ENCODE measurements around the gene TMEM100.
A peak's percentile ranks its signal among the peaks of the same experiment; 100 is the strongest.

The TMEM100 gene

DNA sequence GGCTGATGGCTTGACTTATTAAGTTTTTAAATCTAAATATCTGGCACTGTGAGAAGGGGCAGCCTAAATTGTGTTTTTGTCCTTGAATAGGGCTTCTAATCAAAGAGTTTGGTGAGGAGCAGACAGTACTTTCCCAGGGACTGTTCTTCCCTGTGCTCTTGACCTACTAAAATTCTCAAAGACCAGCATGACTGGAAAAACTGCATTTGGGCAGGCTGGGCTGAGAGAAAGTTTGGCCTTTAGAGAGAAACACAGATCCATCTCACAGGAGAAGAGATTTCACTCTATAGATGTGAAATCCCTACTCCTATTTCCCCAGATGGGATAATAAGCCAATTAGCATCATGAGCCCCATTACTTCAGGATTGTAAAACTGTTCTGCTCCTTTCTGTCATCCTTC, 35.5 kb upstream of the TMEM100 start:
- no peaks in the 10 kb centered on the region for H3K36me3 ChIP-seq (ENCODE audit: control insufficient read depth in 1 of 2, insufficient read depth in 2 of 2, low read length in 2 of 2)
- H3K27me3 ChIP-seq (ENCODE audit: low read depth, low read length) = no peaks in the 10 kb centered on the region
- peaks cover 10 to 41% of the 10 kb centered on the region in 2 donors for H3K4me1 ChIP-seq (ENCODE audit: control insufficient read depth in 1 of 2, insufficient read depth in 2 of 2, low read length in 2 of 2)
- H3K4me3 ChIP-seq (ENCODE audit: low read depth in 1 of 2, low read length in 2 of 2) = no peak overlapping the region
- no peaks in the 10 kb centered on the region for H3K9me3 ChIP-seq (ENCODE audit: control insufficient read depth in 1 of 2, low read length in 2 of 2)
- H3K27ac ChIP-seq (ENCODE audit: low read length) = no peak overlapping the region

DNA sequence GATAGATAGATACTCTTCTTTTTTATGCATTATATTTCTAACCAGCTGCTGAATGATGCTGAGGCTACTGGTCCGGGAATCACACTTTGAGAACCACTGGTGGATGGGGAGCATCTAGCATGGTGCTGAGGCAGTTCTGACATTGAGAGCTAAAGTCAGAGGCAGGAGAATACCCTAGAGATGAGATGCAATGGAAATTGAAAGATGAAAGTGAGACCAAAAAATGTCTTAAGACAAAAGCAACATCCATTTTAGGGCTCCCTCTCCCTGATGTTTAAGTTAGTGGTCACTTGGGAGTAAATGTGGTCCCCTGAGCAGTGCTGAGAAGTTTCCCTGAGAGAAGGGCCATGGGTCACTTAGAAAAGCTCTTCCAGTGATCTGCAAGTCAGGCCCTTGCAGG, 35.0 kb upstream of the TMEM100 start:
- Histone ChIP-seq H3K27me3 (ENCODE audit: low read depth, low read length) (no peaks in the 10 kb centered on the region), H3K9me3 (ENCODE audit: control insufficient read depth in 1 of 2, low read length in 2 of 2) (no peaks in the 10 kb centered on the region), H3K27ac (ENCODE audit: low read length) (no peak overlapping the region), H3K4me1 (ENCODE audit: control insufficient read depth in 1 of 2, insufficient read depth in 2 of 2, low read length in 2 of 2) (peaks cover 10 to 46% of the 10 kb centered on the region in 2 donors), H3K36me3 (ENCODE audit: control insufficient read depth in 1 of 2, insufficient read depth in 2 of 2, low read length in 2 of 2) (no peaks in the 10 kb centered on the region), H3K4me3 (ENCODE audit: low read depth in 1 of 2, low read length in 2 of 2) (no peak overlapping the region)

DNA sequence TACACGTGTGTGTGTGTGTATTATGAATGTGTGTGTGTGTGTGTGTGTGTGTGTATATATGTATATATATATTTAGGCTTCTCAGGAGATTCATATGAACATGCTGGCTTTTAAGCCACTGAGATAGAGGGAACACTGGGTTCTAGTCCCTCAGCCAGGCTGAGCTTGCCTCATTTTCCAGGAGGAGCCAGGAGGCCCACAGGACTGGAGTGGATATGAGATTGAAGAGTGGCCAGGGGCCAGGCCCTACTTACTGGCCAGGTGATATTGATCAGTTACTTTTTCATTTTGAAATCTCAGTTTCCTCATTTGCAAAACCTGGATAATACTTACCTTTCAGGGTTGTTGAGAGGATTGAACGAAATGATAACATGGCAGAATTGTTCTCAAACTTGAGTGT, 34.0 kb upstream of the TMEM100 start:
- Histone ChIP-seq H3K9me3 (ENCODE audit: control insufficient read depth in 1 of 2, low read length in 2 of 2) (no peaks in the 10 kb centered on the region), H3K4me3 (ENCODE audit: low read depth in 1 of 2, low read length in 2 of 2) (no peak overlapping the region), H3K36me3 (ENCODE audit: control insufficient read depth in 1 of 2, insufficient read depth in 2 of 2, low read length in 2 of 2) (no peaks in the 10 kb centered on the region), H3K4me1 (ENCODE audit: control insufficient read depth in 1 of 2, insufficient read depth in 2 of 2, low read length in 2 of 2) (peaks cover 10 to 56% of the 10 kb centered on the region in 2 donors), H3K27me3 (ENCODE audit: low read depth, low read length) (no peaks in the 10 kb centered on the region), H3K27ac (ENCODE audit: low read length) (no peak overlapping the region)

DNA sequence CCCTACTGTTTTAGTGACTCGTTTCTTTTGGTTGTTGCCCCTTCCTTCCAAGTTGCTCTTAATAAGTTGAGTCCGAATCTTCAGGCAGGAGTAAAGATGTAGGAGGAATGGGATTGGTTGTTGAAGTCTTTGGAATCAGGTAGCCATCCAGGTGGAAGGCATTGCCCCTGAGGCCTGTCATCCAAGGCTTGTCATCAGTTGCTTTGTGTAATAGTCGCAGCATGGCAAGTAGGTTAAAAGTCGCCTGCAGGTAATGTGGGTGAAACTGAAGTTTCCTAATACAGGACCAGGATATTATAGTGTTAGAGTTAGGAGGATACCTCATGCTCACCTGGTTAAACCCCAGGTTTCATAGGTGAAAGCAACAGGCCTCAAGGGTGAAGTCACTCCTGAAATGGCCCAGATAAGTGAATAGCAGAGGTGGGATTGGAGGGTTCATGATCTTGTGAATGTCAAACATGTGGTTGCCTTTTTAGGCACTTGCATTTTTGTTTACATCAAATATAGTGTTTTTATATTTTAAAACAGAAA, 29.1 kb upstream of the TMEM100 start:
- Histone ChIP-seq H3K27me3 (ENCODE audit: low read depth, low read length) (no peaks in the 10 kb centered on the region), H3K4me1 (ENCODE audit: control insufficient read depth in 1 of 2, insufficient read depth in 2 of 2, low read length in 2 of 2) (peaks cover 0 to 27% of the 10 kb centered on the region in 2 donors), H3K4me3 (ENCODE audit: low read depth in 1 of 2, low read length in 2 of 2) (peak overlapping the region; percentile 77 to 85), H3K9me3 (ENCODE audit: control insufficient read depth in 1 of 2, low read length in 2 of 2) (no peaks in the 10 kb centered on the region), H3K27ac (ENCODE audit: low read length) (peak overlapping the region; percentile 25), H3K36me3 (ENCODE audit: control insufficient read depth in 1 of 2, insufficient read depth in 2 of 2, low read length in 2 of 2) (no peaks in the 10 kb centered on the region)

GRCh38 chr17:55750750-55751657, 28.3 kb upstream of the TMEM100 start, which contains the start of gene PCTP:
Gene PCTP, plus strand, starts transcription at chr17:55751051. Its CDS starts 53 bp downstream, at chr17:55751104.
- H3K4me3 ChIP-seq (ENCODE audit: low read depth in 1 of 2, low read length in 2 of 2) = peak within 1 kb of the TSS; percentile 77 to 85
- H3K27me3 ChIP-seq (ENCODE audit: low read depth, low read length) = no peaks in the 10 kb centered on the region
- H3K4me1 ChIP-seq (ENCODE audit: control insufficient read depth in 1 of 2, insufficient read depth in 2 of 2, low read length in 2 of 2) = peaks cover 0 to 25% of the 10 kb centered on the region in 2 donors

GRCh38 chr17:55749985-55750384, 27.3 kb upstream of the TMEM100 start:
- H3K36me3 ChIP-seq (ENCODE audit: control insufficient read depth in 1 of 2, insufficient read depth in 2 of 2, low read length in 2 of 2) = no peaks in the 10 kb centered on the region
- H3K9me3 ChIP-seq (ENCODE audit: control insufficient read depth in 1 of 2, low read length in 2 of 2) = no peaks in the 10 kb centered on the region
- H3K27me3 ChIP-seq (ENCODE audit: low read depth, low read length) = no peaks in the 10 kb centered on the region
- peaks cover 0 to 20% of the 10 kb centered on the region in 2 donors for H3K4me1 ChIP-seq (ENCODE audit: control insufficient read depth in 1 of 2, insufficient read depth in 2 of 2, low read length in 2 of 2)
- H3K4me3 ChIP-seq (ENCODE audit: low read depth in 1 of 2, low read length in 2 of 2) = no peak overlapping the region
- no peak overlapping the region for H3K27ac ChIP-seq (ENCODE audit: low read length)

More at GRCh38 chr17:55750750-55751657, 28.3 kb upstream of the TMEM100 start, which contains the start of gene PCTP:
- H3K36me3 ChIP-seq (ENCODE audit: control insufficient read depth in 1 of 2, insufficient read depth in 2 of 2, low read length in 2 of 2) = no peaks in the 10 kb centered on the region
- H3K27ac ChIP-seq (ENCODE audit: low read length) = peak within 1 kb of the TSS; percentile 25
- no peaks in the 10 kb centered on the region for H3K9me3 ChIP-seq (ENCODE audit: control insufficient read depth in 1 of 2, low read length in 2 of 2)

GRCh38 chr17:55748841-55749240, 26.2 kb upstream of the TMEM100 start:
- H3K36me3 ChIP-seq (ENCODE audit: control insufficient read depth in 1 of 2, insufficient read depth in 2 of 2, low read length in 2 of 2) = no peaks in the 10 kb centered on the region
- H3K9me3 ChIP-seq (ENCODE audit: control insufficient read depth in 1 of 2, low read length in 2 of 2) = no peaks in the 10 kb centered on the region
- no peaks in the 10 kb centered on the region for H3K27me3 ChIP-seq (ENCODE audit: low read depth, low read length)
- peaks cover 0 to 20% of the 10 kb centered on the region in 2 donors for H3K4me1 ChIP-seq (ENCODE audit: control insufficient read depth in 1 of 2, insufficient read depth in 2 of 2, low read length in 2 of 2)
- no peak overlapping the region for H3K27ac ChIP-seq (ENCODE audit: low read length)
- no peak overlapping the region for H3K4me3 ChIP-seq (ENCODE audit: low read depth in 1 of 2, low read length in 2 of 2)

DNA sequence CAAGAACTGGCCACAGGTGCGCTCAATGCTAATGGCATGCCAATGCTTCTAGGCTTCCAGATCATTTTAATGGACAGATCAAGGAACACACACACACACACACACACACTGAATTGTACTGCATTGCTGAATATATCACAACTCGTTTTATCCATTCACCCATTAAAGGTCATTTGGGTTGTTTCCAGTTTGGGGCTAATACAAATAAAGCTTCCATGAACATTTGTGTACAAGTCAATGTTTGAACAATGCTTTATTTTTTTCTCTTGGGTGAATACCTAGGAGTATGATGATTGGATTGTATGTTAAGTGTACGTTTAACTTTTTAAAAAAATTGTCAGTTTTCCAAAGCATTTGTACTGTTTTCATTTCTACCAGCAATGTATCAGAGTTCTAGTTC, 24.5 kb upstream of the TMEM100 start:
- Histone ChIP-seq H3K4me3 (ENCODE audit: low read depth in 1 of 2, low read length in 2 of 2) (no peak overlapping the region), H3K4me1 (ENCODE audit: control insufficient read depth in 1 of 2, insufficient read depth in 2 of 2, low read length in 2 of 2) (peaks cover 0 to 7% of the 10 kb centered on the region in 2 donors), H3K36me3 (ENCODE audit: control insufficient read depth in 1 of 2, insufficient read depth in 2 of 2, low read length in 2 of 2) (no peaks in the 10 kb centered on the region), H3K27me3 (ENCODE audit: low read depth, low read length) (no peaks in the 10 kb centered on the region), H3K27ac (ENCODE audit: low read length) (no peak overlapping the region), H3K9me3 (ENCODE audit: control insufficient read depth in 1 of 2, low read length in 2 of 2) (no peaks in the 10 kb centered on the region)

DNA sequence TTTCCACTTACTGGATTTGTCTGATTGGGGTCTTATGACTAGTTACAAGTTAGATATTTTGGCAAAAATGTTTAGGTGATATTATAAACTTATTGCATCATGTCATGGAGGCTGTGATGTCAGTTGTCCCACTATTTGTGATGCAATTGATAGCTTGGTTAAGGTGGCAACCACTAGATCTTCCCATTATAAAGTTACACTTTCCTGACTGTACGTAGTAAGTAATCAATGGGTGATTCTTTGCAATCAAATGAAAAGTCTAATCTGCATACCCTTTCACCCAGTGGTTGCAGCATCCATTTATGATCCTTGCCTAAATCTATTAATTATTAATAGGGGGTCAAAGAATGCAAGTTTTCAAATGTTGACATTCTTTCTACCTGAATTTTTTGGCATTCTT, 23.8 kb upstream of the TMEM100 start:
- Histone ChIP-seq H3K4me1 (ENCODE audit: control insufficient read depth in 1 of 2, insufficient read depth in 2 of 2, low read length in 2 of 2) (no peaks in the 10 kb centered on the region), H3K27me3 (ENCODE audit: low read depth, low read length) (no peaks in the 10 kb centered on the region), H3K9me3 (ENCODE audit: control insufficient read depth in 1 of 2, low read length in 2 of 2) (no peaks in the 10 kb centered on the region), H3K27ac (ENCODE audit: low read length) (no peak overlapping the region), H3K36me3 (ENCODE audit: control insufficient read depth in 1 of 2, insufficient read depth in 2 of 2, low read length in 2 of 2) (no peaks in the 10 kb centered on the region), H3K4me3 (ENCODE audit: low read depth in 1 of 2, low read length in 2 of 2) (no peak overlapping the region)

DNA sequence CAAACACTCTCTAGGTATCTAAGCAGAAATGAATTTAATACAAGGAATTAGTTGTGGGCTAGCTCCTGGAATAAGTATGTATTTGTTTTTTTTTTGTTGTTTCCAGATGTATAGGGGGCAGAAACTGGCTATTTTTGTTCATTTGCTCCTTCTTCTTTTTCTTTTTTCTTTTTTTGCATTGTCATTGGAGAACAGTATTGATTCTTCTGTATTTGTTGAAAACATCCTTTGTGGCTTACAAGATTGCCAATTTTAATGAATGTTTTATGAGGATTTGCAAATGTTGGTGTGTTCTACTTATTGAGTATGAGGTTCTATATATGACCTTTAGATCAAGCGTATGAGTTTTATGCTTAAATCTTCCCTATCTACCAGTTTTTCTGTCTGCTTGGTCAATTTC, 22.6 kb upstream of the TMEM100 start:
- Histone ChIP-seq H3K4me1 (ENCODE audit: control insufficient read depth in 1 of 2, insufficient read depth in 2 of 2, low read length in 2 of 2) (no peaks in the 10 kb centered on the region), H3K27me3 (ENCODE audit: low read depth, low read length) (no peaks in the 10 kb centered on the region), H3K9me3 (ENCODE audit: control insufficient read depth in 1 of 2, low read length in 2 of 2) (no peaks in the 10 kb centered on the region), H3K4me3 (ENCODE audit: low read depth in 1 of 2, low read length in 2 of 2) (no peak overlapping the region), H3K36me3 (ENCODE audit: control insufficient read depth in 1 of 2, insufficient read depth in 2 of 2, low read length in 2 of 2) (no peaks in the 10 kb centered on the region), H3K27ac (ENCODE audit: low read length) (no peak overlapping the region)

- Histone ChIP-seq H3K27ac (ENCODE audit: low read length) (no peak overlapping the region), H3K4me1 (ENCODE audit: control insufficient read depth in 1 of 2, insufficient read depth in 2 of 2, low read length in 2 of 2) (no peaks in the 10 kb centered on the region), H3K9me3 (ENCODE audit: control insufficient read depth in 1 of 2, low read length in 2 of 2) (no peaks in the 10 kb centered on the region)
Measured at GRCh38 chr17:55743103-55743679, 20.5 kb upstream of the TMEM100 start.

More at GRCh38 chr17:55743103-55743679, 20.5 kb upstream of the TMEM100 start:
- H3K36me3 ChIP-seq (ENCODE audit: control insufficient read depth in 1 of 2, insufficient read depth in 2 of 2, low read length in 2 of 2) = no peaks in the 10 kb centered on the region
- no peak overlapping the region for H3K4me3 ChIP-seq (ENCODE audit: low read depth in 1 of 2, low read length in 2 of 2)
- H3K27me3 ChIP-seq (ENCODE audit: low read depth, low read length) = no peaks in the 10 kb centered on the region
